GM18499 (cell line): ENCODE measurements around the gene COL18A1.

ENCODE experiments used
- ATAC-seq: cut with Tn5 transposase; IDR thresholded peaks from one replicate; pipeline ENCODE4 v1.9.1; 2021; ENCODE audit warnings: moderate number of reproducible peaks; ENCODE audit not compliant: insufficient read depth, unreplicated experiment

The COL18A1 gene

GRCh38 chr21:45410865-45411809, 6.2 kb downstream of the COL18A1 start:
- ATAC-seq: no peak

DNA sequence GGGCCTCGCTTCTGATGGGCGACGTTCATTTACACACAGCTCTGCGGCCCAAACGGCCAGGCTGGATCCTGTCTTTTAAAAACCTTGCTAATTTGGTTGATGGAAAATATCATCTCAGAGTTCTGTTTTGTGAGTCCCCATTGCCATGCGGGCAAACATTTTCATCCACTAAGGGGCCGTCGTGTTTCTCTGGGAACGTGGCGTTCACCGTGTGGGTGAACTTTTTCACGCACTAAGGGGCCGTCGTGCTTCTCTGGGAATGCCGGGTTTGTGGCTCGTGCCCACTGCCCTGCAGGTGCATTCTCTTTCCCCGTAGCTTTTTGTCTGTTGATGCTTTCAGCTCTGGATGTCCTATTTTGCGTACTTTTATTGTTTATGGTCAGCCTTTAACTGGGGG, 6.8 kb downstream of the COL18A1 start:
- no peak for ATAC-seq

DNA sequence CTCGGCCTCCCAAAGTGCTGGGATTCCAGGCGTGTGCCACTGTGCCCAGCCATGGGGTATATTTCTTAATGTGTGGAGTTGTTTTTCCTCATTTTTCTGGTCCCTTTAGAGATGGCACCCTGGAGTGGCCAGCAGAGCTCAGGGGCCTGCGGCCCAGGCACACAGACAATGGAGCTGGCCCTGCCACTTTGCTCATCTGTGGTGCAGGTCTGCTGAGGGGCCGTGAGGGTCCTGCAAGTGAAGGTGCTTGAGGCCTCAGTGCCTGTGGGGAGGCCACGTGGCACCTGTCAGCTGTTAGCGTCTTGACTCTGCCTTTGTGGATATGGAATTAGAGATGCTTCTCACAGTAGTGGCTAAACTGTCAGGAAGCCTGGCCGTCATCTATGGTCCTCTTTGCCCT, 7.5 kb downstream of the COL18A1 start:
- ATAC-seq: no peak

DNA sequence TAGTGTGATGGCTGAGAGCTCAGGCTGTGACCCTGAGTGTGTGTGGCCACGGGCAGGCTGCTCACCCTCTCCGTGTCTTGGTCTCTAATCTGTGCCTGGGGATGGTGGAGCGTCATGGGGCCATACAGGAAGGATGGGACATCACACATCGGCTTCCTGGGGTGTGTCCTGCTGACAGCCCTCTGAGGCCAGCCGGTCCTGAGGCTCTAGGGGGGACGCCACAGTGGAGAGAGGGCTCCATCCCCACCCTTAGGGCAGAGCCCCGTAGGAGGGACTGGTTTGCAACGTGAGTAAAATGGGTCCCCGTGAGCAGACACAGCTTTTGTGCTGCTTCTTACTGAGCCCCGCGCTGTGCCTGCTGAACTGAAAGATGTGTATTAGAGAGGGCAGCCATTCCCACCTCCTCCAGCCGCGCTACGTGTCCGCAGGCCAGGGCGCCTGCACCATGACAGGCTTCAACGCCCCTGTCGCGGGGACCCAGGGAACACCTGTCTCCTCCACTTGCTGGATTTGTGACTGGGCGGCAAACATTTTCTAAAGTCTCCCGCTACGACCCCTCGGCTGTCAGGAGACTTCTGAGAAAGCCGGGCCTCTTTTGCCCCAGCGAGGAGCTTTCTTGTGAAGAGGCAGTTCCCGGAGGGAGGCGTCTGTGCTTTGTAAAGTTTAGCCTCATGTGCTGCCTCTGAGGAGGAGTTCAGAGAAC, 8.1 kb downstream of the COL18A1 start:
- no peak for ATAC-seq

GRCh38 chr21:45413922-45414321, 9.0 kb downstream of the COL18A1 start:
- no peak for ATAC-seq

GRCh38 chr21:45414396-45415187, 9.6 kb downstream of the COL18A1 start:
- no peak for ATAC-seq

- no peak for ATAC-seq
Measured at GRCh38 chr21:45415188-45415942, 10.4 kb downstream of the COL18A1 start.

- no peak for ATAC-seq
Measured at GRCh38 chr21:45415943-45416611, 11.1 kb downstream of the COL18A1 start.

DNA sequence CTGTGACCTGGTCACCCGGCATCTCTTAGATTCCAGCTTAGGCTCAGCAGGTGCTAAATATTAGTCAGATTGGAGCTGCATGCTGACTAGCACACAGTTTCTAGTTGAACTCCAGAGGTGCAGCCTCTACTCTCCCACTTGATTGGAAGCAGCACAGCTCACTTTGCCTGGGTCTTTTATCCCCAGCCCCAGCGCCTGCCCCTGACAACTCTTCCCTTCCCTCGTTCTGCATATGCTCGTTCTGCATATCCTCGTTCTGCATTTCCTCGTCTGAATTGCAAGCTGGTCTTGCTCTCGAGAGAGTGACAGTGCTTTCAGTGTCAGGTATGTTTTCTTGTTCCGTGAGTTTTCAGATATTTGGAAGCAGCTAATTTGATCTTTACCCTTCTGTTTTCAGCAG, 11.7 kb downstream of the COL18A1 start:
- no peak for ATAC-seq

DNA sequence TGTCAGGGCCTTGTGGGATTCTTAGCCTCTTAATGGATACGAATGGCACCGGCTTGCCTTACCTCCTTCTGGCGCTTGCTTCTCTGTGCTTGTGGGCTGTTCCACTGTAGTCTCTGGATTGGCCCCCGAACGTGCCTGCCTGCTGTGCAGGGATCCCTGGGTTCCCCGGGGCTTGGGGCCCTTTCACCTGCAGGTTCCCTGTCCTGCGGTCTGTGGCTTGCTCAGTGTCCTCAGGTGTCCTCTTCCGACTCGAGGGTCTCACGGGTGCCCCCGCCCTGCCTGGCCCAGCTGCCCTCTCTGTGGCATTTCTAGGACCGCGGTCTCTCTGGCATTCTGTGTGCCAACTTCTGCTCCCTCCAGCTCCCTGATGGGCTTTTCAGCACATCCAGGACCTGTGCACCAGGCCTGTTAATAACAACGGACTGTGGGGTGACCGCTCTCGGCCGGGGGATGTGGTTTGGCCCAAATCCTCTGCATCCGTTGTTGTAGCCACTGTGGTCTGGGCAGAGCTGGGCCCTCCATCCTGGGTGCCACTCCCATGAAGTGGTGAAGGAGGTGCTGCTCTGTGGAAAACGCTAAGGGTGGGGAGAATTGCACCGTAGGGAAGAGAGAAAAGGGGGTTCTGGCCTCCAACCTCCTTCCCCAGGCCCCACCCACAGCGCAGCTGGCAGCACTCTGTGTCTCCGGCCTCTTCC, 12.4 kb downstream of the COL18A1 start:
- ATAC-seq: no peak

- ATAC-seq: no peak
Measured at GRCh38 chr21:45417951-45418300, 13.0 kb downstream of the COL18A1 start.

- no peak for ATAC-seq
Measured at GRCh38 chr21:45418301-45419071, 13.5 kb downstream of the COL18A1 start.

DNA sequence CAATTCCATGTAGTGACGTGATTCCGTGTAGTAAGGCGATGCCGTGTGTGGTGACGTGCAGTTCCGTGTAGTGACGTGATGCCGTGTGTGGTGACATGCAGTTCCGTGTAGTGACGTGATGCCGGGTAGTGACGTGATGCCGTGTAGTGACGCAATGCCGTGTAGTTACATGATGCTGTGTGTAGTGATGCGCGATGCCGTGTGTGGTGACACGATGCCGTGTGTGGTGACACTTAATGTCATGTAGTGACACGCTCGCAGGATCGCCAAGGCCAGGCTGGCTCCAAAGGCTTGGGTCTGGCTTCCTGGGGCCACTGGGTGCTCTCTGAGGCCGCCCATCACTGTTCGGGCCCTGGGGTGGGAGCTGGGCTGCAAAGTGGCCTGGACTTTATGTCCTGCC, 14.2 kb downstream of the COL18A1 start:
- no peak for ATAC-seq

GRCh38 chr21:45420061-45421041, 15.4 kb downstream of the COL18A1 start:
- no peak for ATAC-seq

- no peak for ATAC-seq
Measured at GRCh38 chr21:45421071-45421845, 16.3 kb downstream of the COL18A1 start.
